ENCODE results near the gene SULT2B1.
A peak's percentile ranks its signal among the peaks of the same experiment; 100 is the strongest.

SULT2B1 gene

GRCh38 chr19:48556825-48557224 is 4.9 kb downstream of the SULT2B1 start:
- no peak for TF ChIP-seq CTCF (IDR thresholded peaks at IDR 0.05; ENCODE audit: low read depth, low read length)
- no peak overlapping the region for H3K4me3 ChIP-seq (replicated peaks in 1 of 2; ENCODE audit: low read depth in 2 of 2, low read length in 2 of 2)

GRCh38 chr19:48558018-48558684 is 6.2 kb downstream of the SULT2B1 start:
- TF ChIP-seq CTCF (IDR thresholded peaks at IDR 0.05; ENCODE audit: low read depth, low read length), result no peak
- peak; percentile 45 to 71 for DNase-seq (ENCODE audit: low read depth in 2 of 2)
- no peak overlapping the region for H3K4me3 ChIP-seq (replicated peaks in 1 of 2; ENCODE audit: low read depth in 2 of 2, low read length in 2 of 2)

More at GRCh38 chr19:48556825-48557224, 4.9 kb downstream of the SULT2B1 start:
- DNase-seq (ENCODE audit: low read depth in 2 of 2), result no peak

DNA sequence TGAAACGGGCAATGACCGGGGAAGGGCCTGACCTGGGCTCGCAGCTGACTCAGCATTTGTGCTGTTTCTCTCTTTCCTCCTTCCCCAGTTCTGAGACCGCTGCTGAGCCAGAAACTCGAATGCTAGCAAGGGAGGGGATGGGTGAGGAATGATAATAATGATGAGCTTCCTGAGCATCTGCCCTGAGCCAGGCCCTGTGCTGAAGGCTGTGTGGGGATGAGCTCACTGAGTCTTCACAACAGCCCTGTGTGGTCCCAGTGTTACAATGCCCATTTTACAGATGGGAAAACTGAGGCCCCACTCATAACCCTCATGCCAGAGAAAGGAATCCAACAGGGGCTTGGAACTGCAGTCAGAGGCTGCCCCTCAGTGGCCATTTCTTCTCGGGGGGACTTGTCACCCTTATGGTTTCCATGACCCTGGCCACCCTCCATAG is 8.1 kb downstream of the SULT2B1 start:
- no peak for DNase-seq (ENCODE audit: low read depth in 2 of 2)
- no peak for TF ChIP-seq CTCF (IDR thresholded peaks at IDR 0.05; ENCODE audit: low read depth, low read length)
- H3K4me3 ChIP-seq (replicated peaks in 1 of 2; ENCODE audit: low read depth in 2 of 2, low read length in 2 of 2), result no peak overlapping the region

GRCh38 chr19:48561412-48561811 is 9.4 kb downstream of the SULT2B1 start:
- H3K4me3 ChIP-seq (replicated peaks in 1 of 2; ENCODE audit: low read depth in 2 of 2, low read length in 2 of 2), result no peak overlapping the region
- DNase-seq (ENCODE audit: low read depth in 2 of 2), result no peak
- no peak for TF ChIP-seq CTCF (IDR thresholded peaks at IDR 0.05; ENCODE audit: low read depth, low read length)

DNA sequence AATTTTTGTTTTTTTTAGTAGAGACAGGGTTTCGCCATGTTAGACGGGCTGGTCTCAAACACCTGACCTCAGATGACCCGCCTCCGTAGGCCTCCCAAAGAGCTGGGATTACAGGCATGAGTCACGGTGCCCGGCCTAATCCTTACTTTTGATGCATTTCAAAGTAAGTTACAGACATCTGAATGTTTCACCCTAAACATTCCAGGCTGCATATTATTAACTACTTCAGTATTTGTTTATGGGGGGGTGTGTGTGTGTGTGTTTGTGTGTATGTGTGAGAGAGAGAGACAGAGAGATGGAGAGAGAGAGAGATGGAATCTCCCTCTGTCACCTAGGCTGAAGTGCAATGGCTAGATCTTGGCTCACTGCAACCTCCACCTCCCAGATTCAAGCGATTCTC is 13.1 kb downstream of the SULT2B1 start:
- no peak for TF ChIP-seq CTCF (IDR thresholded peaks at IDR 0.05; ENCODE audit: low read depth, low read length)
- peak; percentile 35 to 59 for DNase-seq (ENCODE audit: low read depth in 2 of 2)
- H3K4me3 ChIP-seq (replicated peaks in 1 of 2; ENCODE audit: low read depth in 2 of 2, low read length in 2 of 2), result no peak overlapping the region

DNA sequence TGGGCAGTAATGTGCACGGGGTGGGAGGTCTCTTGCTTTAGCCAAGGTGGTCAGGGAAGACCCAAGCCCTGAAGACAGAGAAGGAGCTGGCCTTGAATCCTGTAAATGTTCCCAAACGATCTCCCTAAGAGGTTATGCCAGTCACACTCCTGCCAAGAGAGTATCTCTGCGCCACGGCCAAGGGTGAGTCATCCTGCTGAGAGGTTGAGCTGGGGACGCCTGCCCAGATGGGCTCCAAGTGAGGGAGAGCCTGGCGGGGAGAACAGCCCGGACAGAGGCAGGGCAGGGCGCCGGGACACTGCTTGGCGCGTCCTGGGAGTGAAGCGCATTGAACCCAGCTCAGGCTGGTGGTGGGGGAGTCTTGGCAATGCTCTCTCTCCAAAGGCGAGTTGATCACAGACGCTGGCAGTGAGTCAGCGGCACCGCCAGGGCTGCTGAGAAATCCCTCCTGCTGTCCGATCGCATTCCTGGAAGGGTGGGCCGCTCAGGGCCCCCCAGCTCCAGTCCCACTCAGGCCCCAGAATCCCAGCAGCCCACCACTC is 16.4 kb downstream of the SULT2B1 start:
- H3K4me3 ChIP-seq (replicated peaks in 1 of 2; ENCODE audit: low read depth in 2 of 2, low read length in 2 of 2), result peak overlapping the region in 1 of 2 donors; percentile 21
- peak; percentile 84 to 93 for DNase-seq (ENCODE audit: low read depth in 2 of 2)
- no peak for TF ChIP-seq CTCF (IDR thresholded peaks at IDR 0.05; ENCODE audit: low read depth, low read length)
